ENCODE measurements around the gene ZNF625.
"Not testable (repeated sequence)": the region's sequence is repeated elsewhere in the genome, so short reads cannot be mapped to it uniquely, and the experiment has no call there.

Gene ZNF625

GRCh38 chr19:12137221-12137940 is 19.2 kb downstream of the ZNF625 start:
- no peak for DNase-seq (ENCODE audit: low read depth)

- DNase-seq (ENCODE audit: low read depth): no peak
These were observed 23.5 kb downstream of the ZNF625 start for GRCh38 chr19:12133069-12133468.

GRCh38 chr19:12126707-12127106 is 29.8 kb downstream of the ZNF625 start:
- DNase-seq (ENCODE audit: low read depth): no peak

GRCh38 chr19:12117201-12117970 is 39.1 kb downstream of the ZNF625 start:
- DNase-seq (ENCODE audit: low read depth): no peak

GRCh38 chr19:12113121-12113520 is 43.4 kb downstream of the ZNF625 start:
- no peak for DNase-seq (ENCODE audit: low read depth)

GRCh38 chr19:12112701-12113100 is 43.8 kb downstream of the ZNF625 start:
- DNase-seq (ENCODE audit: low read depth): no peak

- no peak for DNase-seq (ENCODE audit: low read depth)
These were observed 44.4 kb downstream of the ZNF625 start for GRCh38 chr19:12111943-12112637.

GRCh38 chr19:12111176-12111575 is 45.4 kb downstream of the ZNF625 start:
- no peak for DNase-seq (ENCODE audit: low read depth)

- DNase-seq (ENCODE audit: low read depth): not testable (repeated sequence)
These were observed 52.6 kb downstream of the ZNF625 start for GRCh38 chr19:12103909-12104308.

- no peak for DNase-seq (ENCODE audit: low read depth)
These were observed 58.5 kb downstream of the ZNF625 start for GRCh38 chr19:12098040-12098439.

- DNase-seq (ENCODE audit: low read depth): no peak
These were observed 61.3 kb downstream of the ZNF625 start for GRCh38 chr19:12095111-12095790.

All from GM04503 (cell line).